ENCODE data around the gene UBASH3B.
A peak's percentile ranks its signal among the peaks of the same experiment; 100 is the strongest.

The UBASH3B gene

GRCh38 chr11:122681070-122681469 lies 25.5 kb downstream of the UBASH3B start:
- DNase-seq = no peak

- DNase-seq = no peak
Measured at GRCh38 chr11:122681735-122682134, 26.2 kb downstream of the UBASH3B start.

- DNase-seq = no peak
Measured at GRCh38 chr11:122682464-122682863, 26.9 kb downstream of the UBASH3B start.

- DNase-seq = no peak
Measured at GRCh38 chr11:122685041-122685440, 29.5 kb downstream of the UBASH3B start.

GRCh38 chr11:122686111-122686510 lies 30.6 kb downstream of the UBASH3B start:
- no peak for DNase-seq

- DNase-seq = no peak
Measured at GRCh38 chr11:122690384-122690783, 34.9 kb downstream of the UBASH3B start.

- no peak for DNase-seq
Measured at GRCh38 chr11:122690801-122691548, 35.5 kb downstream of the UBASH3B start.

- DNase-seq = no peak
Measured at GRCh38 chr11:122691549-122692150, 36.1 kb downstream of the UBASH3B start.

- DNase-seq = no peak
Measured at GRCh38 chr11:122692444-122692843, 36.9 kb downstream of the UBASH3B start.

GRCh38 chr11:122695076-122695615 lies 39.6 kb downstream of the UBASH3B start:
- DNase-seq = no peak

GRCh38 chr11:122696662-122697061 lies 41.1 kb downstream of the UBASH3B start:
- DNase-seq = peak in 3 of 4 experiments; percentile 15 to 47 (median 27)

GRCh38 chr11:122697636-122698167 lies 42.2 kb downstream of the UBASH3B start:
- peak in 1 of 4 experiments; percentile 13 for DNase-seq

GRCh38 chr11:122698392-122698791 lies 42.9 kb downstream of the UBASH3B start:
- no peak for DNase-seq

- DNase-seq = no peak
Measured at GRCh38 chr11:122700666-122701065, 45.1 kb downstream of the UBASH3B start.

GRCh38 chr11:122701143-122701542 lies 45.6 kb downstream of the UBASH3B start:
- DNase-seq = no peak

GRCh38 chr11:122703541-122704272 lies 48.2 kb downstream of the UBASH3B start:
- peak in 1 of 4 experiments; percentile 31 for DNase-seq

- DNase-seq = no peak
Measured at GRCh38 chr11:122705396-122705795, 49.9 kb downstream of the UBASH3B start.

- no peak for DNase-seq
Measured at GRCh38 chr11:122706291-122707088, 51.0 kb downstream of the UBASH3B start.

GRCh38 chr11:122707111-122707510 lies 51.6 kb downstream of the UBASH3B start:
- no peak for DNase-seq

- no peak for DNase-seq
Measured at GRCh38 chr11:122707901-122708300, 52.4 kb downstream of the UBASH3B start.

- DNase-seq = no peak
Measured at GRCh38 chr11:122709039-122709760, 53.7 kb downstream of the UBASH3B start.

GRCh38 chr11:122711362-122711761 lies 55.8 kb downstream of the UBASH3B start:
- DNase-seq = no peak

All from activated CD4-positive, CD25-positive, alpha-beta regulatory T cell (primary cell).